GM23248 (cell line): ENCODE results near the gene STK32A. TPM values are rescaled to one million over a fixed set of nuclear protein-coding genes. Genes with fewer than 3 reads are reported as not detected.
A peak's percentile ranks its signal among the peaks of the same experiment; 100 is the strongest.

ENCODE experiments used
- DNase-seq: peaks from one replicate; pipeline ENCODE4 v3.0.0-alpha.2; 2015
- H2AFZ ChIP-seq: fragments of 200-600 bp; sonication (generic); 2 replicates; pipeline ENCODE4 v1.6.1; 2016; ENCODE audit warnings: antibody characterized with exemption
- H3F3A ChIP-seq: fragments of 200-600 bp; sonication (generic); 2 replicates; pipeline ENCODE4 v1.6.1; 2016; ENCODE audit warnings: mild to moderate bottlenecking, antibody characterized with exemption, mixed run types; ENCODE audit not compliant: insufficient read depth
- H3K27ac ChIP-seq: fragments of 200-600 bp; sonication (generic); 2 replicates; pipeline ENCODE4 v1.5.1; 2016; ENCODE audit warnings: mild to moderate bottlenecking
- H3K27me3 ChIP-seq: fragments of 200-600 bp; sonication (generic); replicated peaks from 2 replicates; pipeline ENCODE4 v1.6.1; 2016; ENCODE audit warnings: mild to moderate bottlenecking; ENCODE audit not compliant: insufficient read depth
- H3K36me3 ChIP-seq: fragments of 200-600 bp; sonication (generic); 2 replicates; pipeline ENCODE4 v1.6.1; 2016; ENCODE audit warnings: low read depth, mild to moderate bottlenecking
- H3K4me1 ChIP-seq: fragments of 200-600 bp; sonication (generic); 2 replicates; pipeline ENCODE4 v1.6.1; 2016; ENCODE audit warnings: mild to moderate bottlenecking; ENCODE audit not compliant: insufficient read depth
- H3K4me2 ChIP-seq: fragments of 200-600 bp; sonication (generic); one replicate; pipeline ENCODE4 v1.6.1; 2016; ENCODE audit warnings: mild to moderate bottlenecking; ENCODE audit not compliant: unreplicated experiment
- H3K4me3 ChIP-seq: fragments of 200-600 bp; sonication (generic); 2 replicates; pipeline ENCODE4 v1.5.1; 2016; ENCODE audit warnings: mild to moderate bottlenecking
- H3K79me2 ChIP-seq: fragments of 200-600 bp; sonication (generic); 2 replicates; pipeline ENCODE4 v1.6.1; 2016; ENCODE audit warnings: mild to moderate bottlenecking; ENCODE audit not compliant: insufficient read depth
- H3K9ac ChIP-seq: fragments of 200-600 bp; sonication (generic); 2 replicates; pipeline ENCODE4 v1.6.1; 2016; ENCODE audit warnings: mild to moderate bottlenecking
- H3K9me2 ChIP-seq: fragments of 200-600 bp; sonication (generic); 2 replicates; pipeline ENCODE4 v1.6.1; 2016; ENCODE audit warnings: mixed run types, mild to moderate bottlenecking, moderate library complexity; ENCODE audit not compliant: insufficient read depth
- H3K9me3 ChIP-seq: fragments of 200-600 bp; sonication (generic); one replicate; pipeline ENCODE4 v1.6.1; 2017; ENCODE audit warnings: low read depth
- H4K20me1 ChIP-seq: fragments of 200-600 bp; sonication (generic); 2 replicates; pipeline ENCODE4 v1.6.0; 2016; ENCODE audit not compliant: insufficient read depth
- EZH2 ChIP-seq: fragments of 200-600 bp; sonication (generic); IDR thresholded peaks from 2 replicates; pipeline ENCODE4 v1.6.1; 2018; ENCODE audit warnings: antibody characterized with exemption, mild to moderate bottlenecking; ENCODE audit not compliant: insufficient read depth, poor library complexity, severe bottlenecking
- EZH2phosphoT487 ChIP-seq: fragments of 200-600 bp; sonication (generic); IDR thresholded peaks from 2 replicates; pipeline ENCODE4 v1.6.1; 2018; ENCODE audit warnings: antibody characterized with exemption, moderate library complexity, mild to moderate bottlenecking, low read depth; ENCODE audit not compliant: insufficient read depth
- WGBS, 2 experiments: methylation state at CpG; one replicate each; pipeline ENCODE4 v1.1.6; 2015 to 2017; ENCODE audit warnings: low lambda C conversion rate in 2 of 2, low coverage in 1 of 2; ENCODE audit errors: missing lambda C conversion rate in 2 of 2; 5-methylcytosine and 5-hydroxymethylcytosine counted together
- in situ Hi-C: fragments of 300-500 bp; cut with MboI; formaldehyde crosslinking; loops from 2 replicates; pipeline ENCODE4 v1.15.0; 2020
- polyA plus RNA-seq: library from polyadenylated mRNA; unstranded; fragments of >200 nt; fragmentation: Nextera tagmentation; extraction: Ambion mirVana; gene quantifications from 2 replicates; pipeline ENCODE4 v1.2.1, GENCODE V29; 2016
- total RNA-seq: library from RNA; depleted of rRNA; stranded (reverse); fragments of >200 nt; shearing (Covaris generic); gene quantifications from 2 replicates; pipeline ENCODE4 v1.2.3, GENCODE V29; 2014

Gene STK32A
- total and polyA plus RNA-seq, 2 experiments from 2014 or later = 1.3 to 1.5 TPM

- H4K20me1 ChIP-seq = no peaks in the 10 kb centered on the region
- peaks cover 10% of the 10 kb centered on the region; the same call in 1 of the 2 replicates for H3K4me1 ChIP-seq
- no peak overlapping the region for H3K4me3 ChIP-seq
- H3K79me2 ChIP-seq = peaks cover 32% of the 10 kb centered on the region
- in situ Hi-C loops = no loop called here
- H3K9me3 ChIP-seq = no peaks in the 10 kb centered on the region
- H3K27ac ChIP-seq = no peak overlapping the region
- no peaks in the 10 kb centered on the region for H3K36me3 ChIP-seq
- no peaks in the 10 kb centered on the region for H3F3A ChIP-seq
- H3K27me3 ChIP-seq = no peaks in the 10 kb centered on the region
- 76 to 80% methylated on average over 3 of the region's 3 CpGs for WGBS, 2 experiments
- no peak overlapping the region for H2AFZ ChIP-seq
- no peak overlapping the region for H3K9ac ChIP-seq
- no peak for DNase-seq
- TF ChIP-seq EZH2 = no peak
- TF ChIP-seq EZH2phosphoT487 = no peak
- H3K4me2 ChIP-seq = no peak overlapping the region
- H3K9me2 ChIP-seq = no peaks in the 10 kb centered on the region
Measured at GRCh38 chr5:147426640-147427327, 192.0 kb downstream of the STK32A start.

DNA sequence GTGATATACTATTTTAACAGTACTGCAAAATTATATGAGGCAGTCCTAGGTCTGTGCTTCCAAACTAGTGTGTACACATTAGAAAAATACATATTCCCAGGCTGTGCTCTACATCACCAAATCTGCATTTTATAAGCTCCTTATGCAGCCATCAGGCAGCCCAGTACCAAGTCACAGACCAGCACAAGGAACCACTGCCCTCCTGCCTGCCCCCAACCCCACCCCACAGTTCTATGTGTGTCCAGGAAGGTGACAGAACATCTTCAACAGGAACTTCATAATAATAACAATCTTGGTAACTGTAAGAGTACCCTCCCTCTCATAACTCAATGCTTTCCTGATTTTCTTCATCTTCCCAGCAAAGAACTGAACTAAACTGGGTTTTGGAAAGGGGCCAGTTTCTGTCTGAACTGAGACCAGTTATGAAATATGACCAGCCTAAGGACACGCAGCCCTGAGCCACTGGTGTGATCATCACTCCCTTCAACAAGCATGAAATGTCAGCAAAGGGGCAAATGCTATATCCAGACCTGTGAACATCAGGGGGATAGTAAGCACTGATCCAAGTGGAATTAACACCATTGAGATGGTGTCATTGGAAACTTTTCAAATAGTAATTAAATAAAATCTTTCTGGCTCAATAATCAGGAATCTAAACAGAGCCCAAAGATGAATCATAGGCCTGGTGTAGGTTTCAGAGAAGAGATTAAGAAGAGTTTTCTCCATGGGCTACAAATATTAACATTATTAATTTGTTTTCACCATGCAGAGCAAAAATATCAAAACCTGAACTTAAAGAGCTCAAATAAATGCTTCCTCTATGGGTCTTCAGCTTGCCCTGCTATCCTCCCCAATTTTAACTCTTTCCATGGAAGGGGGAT lies 192.9 kb downstream of the STK32A start:
- Histone ChIP-seq H3K27me3 (no peaks in the 10 kb centered on the region), H3K9me2 (no peaks in the 10 kb centered on the region), H3K4me3 (no peak overlapping the region), H3K4me2 (no peak overlapping the region), H4K20me1 (no peaks in the 10 kb centered on the region), H2AFZ (no peak overlapping the region), H3K9me3 (no peaks in the 10 kb centered on the region), H3K79me2 (peaks cover 32% of the 10 kb centered on the region), H3K4me1 (peaks cover 10% of the 10 kb centered on the region; the same call in 1 of the 2 replicates), H3F3A (no peaks in the 10 kb centered on the region), H3K27ac (no peak overlapping the region), H3K36me3 (no peaks in the 10 kb centered on the region), H3K9ac (no peak overlapping the region)
- in situ Hi-C loops = no loop called here
- TF ChIP-seq EZH2 (no peak), EZH2phosphoT487 (no peak)
- 19 to 29% methylated on average over 1 of the region's 1 CpG for WGBS, 2 experiments
- DNase-seq = peak; percentile 57

DNA sequence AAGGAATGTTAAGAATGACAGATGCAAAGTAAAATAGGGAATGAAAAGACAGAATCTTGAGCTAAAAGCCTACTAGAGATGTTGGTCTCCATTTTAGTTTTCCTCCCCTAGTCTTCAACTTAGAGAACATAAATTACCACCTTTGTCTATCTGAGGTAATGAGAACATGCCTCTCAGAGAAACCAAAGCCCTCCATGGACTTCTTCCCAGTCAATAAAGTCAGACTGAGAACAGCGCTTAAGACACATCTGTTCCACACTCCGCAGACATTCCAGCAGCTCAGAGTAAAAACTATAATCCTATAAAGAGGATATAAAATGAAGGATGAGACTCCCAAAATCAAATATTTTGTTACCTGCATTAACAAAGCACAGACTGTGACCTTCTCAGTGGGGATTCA lies 195.8 kb downstream of the STK32A start:
- H3K9me2 ChIP-seq = no peaks in the 10 kb centered on the region
- WGBS, 2 experiments = 56 to 59% methylated on average over 2 of the region's 2 CpGs
- no peaks in the 10 kb centered on the region for H4K20me1 ChIP-seq

DNA sequence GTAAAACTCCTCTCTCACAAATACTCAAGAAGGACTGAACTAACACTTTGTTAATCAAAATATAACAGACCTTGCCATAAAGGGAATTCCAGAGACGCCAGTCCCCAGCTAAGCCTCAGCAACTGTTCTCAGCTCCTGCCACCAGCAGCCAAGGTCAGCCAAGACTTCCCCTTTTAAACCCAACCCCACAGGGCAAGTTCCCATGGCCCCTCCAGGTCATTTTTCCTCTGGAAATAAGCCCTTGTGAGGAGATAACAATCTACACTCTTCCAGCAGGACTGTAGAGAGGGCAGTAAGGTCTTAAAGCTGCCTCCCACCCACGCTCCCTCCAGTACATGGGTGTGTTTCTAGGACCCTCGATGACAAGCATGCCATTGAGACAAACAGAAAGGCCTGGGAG lies 196.8 kb downstream of the STK32A start:
- H3K27me3 ChIP-seq = no peaks in the 10 kb centered on the region
- H3K27ac ChIP-seq = no peak overlapping the region
- H3K36me3 ChIP-seq = no peaks in the 10 kb centered on the region
- no peak for TF ChIP-seq EZH2phosphoT487
- TF ChIP-seq EZH2 = no peak
- peaks cover 10% of the 10 kb centered on the region; the same call in 1 of the 2 replicates for H3K4me1 ChIP-seq
- H3K4me3 ChIP-seq = no peak overlapping the region
- H3K79me2 ChIP-seq = peaks cover 38% of the 10 kb centered on the region
- H3F3A ChIP-seq = no peaks in the 10 kb centered on the region
- H3K9me3 ChIP-seq = no peaks in the 10 kb centered on the region
- H3K9ac ChIP-seq = no peak overlapping the region
- no peaks in the 10 kb centered on the region for H3K9me2 ChIP-seq
- H4K20me1 ChIP-seq = no peaks in the 10 kb centered on the region
- H2AFZ ChIP-seq = no peak overlapping the region
- DNase-seq = no peak
- WGBS, 2 experiments = 70 to 76% methylated on average over 3 of the region's 3 CpGs
- in situ Hi-C loops = no loop called here
- H3K4me2 ChIP-seq = no peak overlapping the region

More for the DNA sequence above, 195.8 kb downstream of the STK32A start:
- H3K4me2 ChIP-seq = no peak overlapping the region
- H3K36me3 ChIP-seq = no peaks in the 10 kb centered on the region
- no peak overlapping the region for H3K27ac ChIP-seq
- peaks cover 30% of the 10 kb centered on the region for H3K79me2 ChIP-seq
- peaks cover 10% of the 10 kb centered on the region; the same call in 1 of the 2 replicates for H3K4me1 ChIP-seq
- no peaks in the 10 kb centered on the region for H3F3A ChIP-seq
- no peak for DNase-seq
- H3K9ac ChIP-seq = no peak overlapping the region
- no peak overlapping the region for H3K4me3 ChIP-seq
- TF ChIP-seq EZH2phosphoT487 (no peak), EZH2 (no peak)
- H2AFZ ChIP-seq = no peak overlapping the region
- in situ Hi-C loops = no loop called here
- H3K27me3 ChIP-seq = no peaks in the 10 kb centered on the region
- H3K9me3 ChIP-seq = no peaks in the 10 kb centered on the region
